HepG2 (cell line): ENCODE measurements around the gene TXNDC12. TPM values are rescaled to one million over a fixed set of nuclear protein-coding genes. Genes with fewer than 3 reads are reported as not detected.
A peak's percentile ranks its signal among the peaks of the same experiment; 100 is the strongest.

Experiments
- ATAC-seq: fragments of 200-7000 bp; cut with Tn5 transposase; 3 replicates; pipeline ENCODE4 v1.9.1; 2020; ENCODE audit warnings: mild to moderate bottlenecking, moderate library complexity
- BruUV-seq: library from RNA; stranded (reverse); fragments of 400-500 nt; replicated peaks from 2 replicates; lab custom pipeline; 2021; lab: Mats Ljungman, UMichigan
- CTCF ChIA-PET: fragments of 300-600 bp; formaldehyde crosslinking; extraction: SDS; loops from one replicate; lab custom pipeline; 2021; ENCODE audit warnings: low total read pairs, inconsistent platforms, low intra/inter-chr PET ratio; lab: Yijun Ruan, JAX
- POLR2A ChIA-PET: fragments of 350-600 bp; sonication (Branson Sonifier 250); formaldehyde crosslinking; loops from one replicate; lab custom pipeline; 2020; ENCODE audit warnings: antibody characterized with exemption, inconsistent platforms; lab: Yijun Ruan, JAX
- DNase-seq: peaks from one replicate; pipeline ENCODE4 v3.0.0-alpha.2; 2015; ENCODE audit warnings: low spot score
- FAIRE-seq: peaks from 3 replicates; lab custom pipeline; 2011; peaks lifted over from hg19 to GRCh38; lab: Jason Lieb, UNC
- H2AFZ ChIP-seq: one replicate; pipeline ENCODE4 v1.6.1; 2011; ENCODE audit warnings: low read length, inconsistent platforms
- H3K27ac ChIP-seq: fragments of 300-600 bp; 3 replicates; pipeline ENCODE4 v1.8.0; 2011; ENCODE audit warnings: mixed run types, mild to moderate bottlenecking, mixed read lengths, low read length, inconsistent platforms; ENCODE audit not compliant: insufficient read depth; ENCODE audit errors: extremely low read length
- H3K27me3 ChIP-seq, 2 experiments: fragments of 200-600 bp in 1 of 2; 2 replicates in 1 of 2; 3 replicates in 1 of 2; pipeline versions ENCODE4 v1.6.0 to v1.8.0; 2011; ENCODE audit warnings: low read length in 2 of 2, mild to moderate bottlenecking in 2 of 2, moderate library complexity in 2 of 2, inconsistent platforms in 1 of 2; ENCODE audit not compliant: insufficient read depth in 2 of 2, control insufficient read depth in 1 of 2
- H3K36me3 ChIP-seq, 2 experiments: fragments of 200-600 bp in 1 of 2; replicated peaks in 1 of 2; 2 replicates in 1 of 2; 3 replicates in 1 of 2; pipeline versions ENCODE4 v1.5.1 to v1.8.0; 2011; ENCODE audit warnings: low read length in 2 of 2, inconsistent platforms in 1 of 2; ENCODE audit not compliant: insufficient read depth in 2 of 2, control insufficient read depth in 1 of 2
- H3K4me1 ChIP-seq: 2 replicates; pipeline ENCODE4 v1.5.1; 2012; ENCODE audit warnings: low read length, inconsistent platforms; ENCODE audit not compliant: insufficient read depth
- H3K4me2 ChIP-seq: 2 replicates; pipeline ENCODE4 v1.6.0; 2011; ENCODE audit warnings: low read depth, low read length, inconsistent platforms
- H3K4me3 ChIP-seq, 3 experiments: fragments of 200-600 bp in 1 of 3; sonication (generic), shearing (Covaris generic) in 1 of 3; replicated peaks in 1 of 3; 2 replicates each; pipeline ENCODE4 v1.5.1; 2011 to 2016; ENCODE audit warnings: low read length in 3 of 3, inconsistent platforms in 2 of 3, low read depth in 2 of 3, mild to moderate bottlenecking in 2 of 3, control low read depth in 1 of 3, mixed read lengths in 1 of 3; ENCODE audit not compliant: insufficient read depth in 1 of 3
- H3K79me2 ChIP-seq: one replicate; pipeline ENCODE4 v1.6.1; 2011; ENCODE audit warnings: low read length, inconsistent platforms; ENCODE audit not compliant: insufficient read depth
- H3K9ac ChIP-seq: 2 replicates; pipeline ENCODE4 v1.6.0; 2011; ENCODE audit warnings: mild to moderate bottlenecking, low read depth, low read length, inconsistent platforms; ENCODE audit not compliant: insufficient read depth
- H3K9me3 ChIP-seq: 2 replicates; pipeline ENCODE4 v1.5.1; 2012; ENCODE audit warnings: mild to moderate bottlenecking, low read length
- H4K20me1 ChIP-seq: 2 replicates; pipeline ENCODE4 v1.6.0; 2011; ENCODE audit warnings: inconsistent platforms, mild to moderate bottlenecking, low read length, moderate library complexity; ENCODE audit not compliant: insufficient read depth
- DNMT1 ChIP-seq: sonication (generic); formaldehyde crosslinking; IDR thresholded peaks from 2 replicates; pipeline ENCODE4 v1.5.1; 2020; ENCODE audit warnings: mild to moderate bottlenecking, missing genetic modification reagents
- GABPB1 ChIP-seq: IDR thresholded peaks from 2 replicates; pipeline ENCODE4 v1.6.1; 2016; ENCODE audit warnings: mild to moderate bottlenecking, missing genetic modification reagents, moderate library complexity, missing compliant biosample characterization
- HOXA3 ChIP-seq: sonication (generic); formaldehyde crosslinking; IDR thresholded peaks from 2 replicates; pipeline ENCODE4 v1.5.0; 2020; ENCODE audit warnings: missing genetic modification reagents
- JUND ChIP-seq: sonication (generic); formaldehyde crosslinking; IDR thresholded peaks from 2 replicates; pipeline ENCODE4 v1.8.0; 2022; ENCODE audit warnings: mild to moderate bottlenecking, missing genetic modification reagents
- MLLT10 ChIP-seq: sonication (generic); formaldehyde crosslinking; IDR thresholded peaks from 2 replicates; pipeline ENCODE4 v1.4.0; 2020; ENCODE audit warnings: missing genetic modification reagents
- NCOA1 ChIP-seq: sonication (generic); formaldehyde crosslinking; IDR thresholded peaks from 2 replicates; pipeline ENCODE4 v1.9.0; 2021; ENCODE audit warnings: missing genetic modification reagents
- NRL ChIP-seq: sonication (generic); formaldehyde crosslinking; IDR thresholded peaks from 2 replicates; pipeline ENCODE4 v1.5.0; 2020; ENCODE audit warnings: missing genetic modification reagents, mild to moderate bottlenecking, moderate library complexity, borderline replicate concordance
- RBFOX2 ChIP-seq: fragments of 200-400 bp; formaldehyde crosslinking; IDR thresholded peaks from 2 replicates; pipeline ENCODE4 v1.6.1; 2017; ENCODE audit warnings: low read depth, mild to moderate bottlenecking, low read length
- SMYD3 ChIP-seq: sonication (generic); formaldehyde crosslinking; IDR thresholded peaks from 2 replicates; pipeline ENCODE4 v1.8.1; 2023; ENCODE audit warnings: mild to moderate bottlenecking, missing genetic modification reagents
- ZNF253 ChIP-seq: sonication (generic); formaldehyde crosslinking; IDR thresholded peaks from 2 replicates; pipeline ENCODE4 v1.8.0; 2022; ENCODE audit warnings: mild to moderate bottlenecking, missing genetic modification reagents, borderline replicate concordance
- ZNF766 ChIP-seq: sonication (generic); formaldehyde crosslinking; IDR thresholded peaks from 2 replicates; pipeline ENCODE4 v1.5.0; 2020; ENCODE audit warnings: missing genetic modification reagents, borderline replicate concordance
- WGBS: methylation state at CpG from one replicate; pipeline ENCODE4 v1.1.6; 2017; ENCODE audit warnings: low lambda C conversion rate; 5-methylcytosine and 5-hydroxymethylcytosine counted together
- in situ Hi-C: cut with HindIII; loops from 2 replicates; pipeline ENCODE4 v1.10.0; 2017; ENCODE audit warnings: low pct_unique_long_range_greater_than_20kb; ENCODE audit not compliant: extremely low pct_ligation_motif_present
- intact Hi-C: fragments of 100-400 bp; cut with micrococcal nuclease; formaldehyde crosslinking; loops from one replicate; pipeline ENCODE4 v1.10.0; 2022; ENCODE audit not compliant: unreplicated experiment
- polyA plus RNA-seq, 8 experiments: library from polyadenylated mRNA; depleted of rRNA in 3 of 8; stranded (reverse) in 7 of 8; unstranded in 1 of 8; fragments of >200 nt; fragmentation: Illumina TruSeq in 4 of 8; extraction: Trizol in 4 of 8; gene quantifications; 2 replicates each; pipeline versions ENCODE4 v1.2.1 to v1.2.3, GENCODE V29; 2011 to 2016; ENCODE audit warnings: low read depth in 4 of 8, missing spikeins in 1 of 8, mixed read lengths in 1 of 8; ENCODE audit not compliant: insufficient read depth in 1 of 8
- total RNA-seq, 5 experiments: library from RNA; depleted of rRNA; stranded (reverse); fragments of >200 nt; fragmentation: Illumina TruSeq; extraction: Trizol; gene quantifications; 2 replicates each; pipeline ENCODE4 v1.2.3, GENCODE V29; 2016; ENCODE audit warnings: low read depth in 1 of 5

Gene TXNDC12
- total and polyA plus RNA-seq, 2 of the 13 experiments (the other 11 are each of a cell fraction or from before 2014, with no cell fraction given): 65.6 to 67.2 TPM

DNA sequence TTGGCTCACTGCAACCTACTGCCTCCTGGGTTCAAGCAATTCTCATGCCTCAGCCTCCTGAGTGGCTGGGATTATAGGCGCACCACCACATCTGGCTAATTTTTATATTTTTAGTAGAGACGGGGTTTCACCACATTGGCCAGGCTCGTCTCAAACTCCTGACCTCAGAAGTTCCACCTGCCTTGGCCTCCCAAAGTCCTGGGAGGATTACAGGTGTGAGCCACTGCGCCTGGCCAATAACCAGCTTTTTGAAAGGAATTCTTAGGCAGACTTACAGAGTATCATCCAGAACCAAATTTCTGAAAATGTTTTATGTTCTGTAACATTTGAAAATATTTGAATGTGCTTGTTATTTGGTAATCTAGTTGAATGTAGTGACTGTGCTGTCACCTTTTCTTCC, 15.7 kb upstream of the TXNDC12 start:
- intact Hi-C loops: no loop called here
- ATAC-seq (no peak), DNase-seq (no peak), FAIRE-seq (no peak)
- CTCF ChIA-PET: no interaction called here
- Histone ChIP-seq H3K36me3 (peaks cover 7 to 46% of the 10 kb centered on the region in 2 experiments; a peak in 4 of 5 replicates), H3K9ac (no peak overlapping the region), H3K27me3 (no peaks in the 10 kb centered on the region), H3K4me2 (no peak overlapping the region), H3K4me3 (no peak overlapping the region), H4K20me1 (peaks cover 11% of the 10 kb centered on the region; the same call in 1 of the 2 replicates), H3K4me1 (peaks cover 8% of the 10 kb centered on the region), H3K27ac (no peak overlapping the region), H2AFZ (no peak overlapping the region), H3K79me2 (peaks cover 44% of the 10 kb centered on the region), H3K9me3 (no peaks in the 10 kb centered on the region)
- no TSS peak for BruUV-seq
- in situ Hi-C loops: no loop called here
- POLR2A ChIA-PET: interaction anchor here (1.4 to 2.7 kb wide), 2 partner anchors 10 kb away, joined by 4 to 12 read pairs; no protein-coding TSS in a partner anchor
- WGBS: 96% methylated on average over 4 of the region's 4 CpGs
- no peak for TF ChIP-seq MLLT10
- no peak for TF ChIP-seq HOXA3 (CRISPR knock-in tag)
- no peak for TF ChIP-seq SMYD3
- no peak for TF ChIP-seq NCOA1 (CRISPR knock-in tag)
- no peak for TF ChIP-seq JUND (CRISPR knock-in tag)
- TF ChIP-seq DNMT1 (CRISPR knock-in tag): no peak
- TF ChIP-seq ZNF766 (CRISPR knock-in tag): no peak
- TF ChIP-seq NRL (CRISPR knock-in tag): no peak
- no peak for TF ChIP-seq ZNF253
- TF ChIP-seq, all 625 proteins: peak for 0

DNA sequence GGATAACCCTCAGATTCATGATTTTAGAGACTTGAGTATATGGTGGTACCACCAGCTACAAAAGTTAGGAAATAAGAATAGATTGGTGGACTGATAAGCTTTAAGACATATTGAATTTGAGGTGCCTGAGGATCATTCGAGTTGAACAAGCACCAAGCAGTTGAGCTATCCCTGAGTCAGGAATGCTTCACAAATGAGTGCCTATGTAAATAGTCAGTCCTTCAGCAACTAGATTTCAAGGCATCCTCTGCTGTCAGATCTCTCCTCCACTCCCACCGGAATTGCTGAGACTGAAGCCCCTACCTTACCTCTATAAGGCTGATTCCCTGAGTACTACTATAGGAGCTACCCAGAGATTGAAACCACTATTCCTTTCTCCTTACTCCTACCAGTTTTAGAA, 8.2 kb upstream of the TXNDC12 start:
- no peak for DNase-seq
- in situ Hi-C loops: no loop called here

More for the DNA sequence above, 8.2 kb upstream of the TXNDC12 start:
- no peak overlapping the region for H3K9ac ChIP-seq
- ChIA-PET CTCF (no interaction called here), POLR2A (interaction anchor here (0.7 to 1.6 kb wide), 3 partner anchors 8 to 17 kb away, joined by 3 to 4 read pairs (median 4); partner anchors contain the start of gene TXNDC12)
- no peak overlapping the region for H3K4me3 ChIP-seq
- H2AFZ ChIP-seq: no peak overlapping the region
- no peaks in the 10 kb centered on the region for H3K9me3 ChIP-seq
- intact Hi-C loops: no loop called here
- peaks cover 57% of the 10 kb centered on the region for H3K79me2 ChIP-seq
- H3K4me1 ChIP-seq: peaks cover 34% of the 10 kb centered on the region
- BruUV-seq: no TSS peak
- no peaks in the 10 kb centered on the region for H3K27me3 ChIP-seq
- 94% methylated on average over 2 of the region's 2 CpGs for WGBS
- TF ChIP-seq GABPB1 (CRISPR knock-in tag) (no peak), RBFOX2 (peak; percentile 71)
- TF ChIP-seq, all 625 proteins: peak for 1
- FAIRE-seq (no peak), ATAC-seq (no peak)
- Histone ChIP-seq H3K27ac (no peak overlapping the region), H3K36me3 (peaks cover 17 to 66% of the 10 kb centered on the region in 2 experiments), H3K4me2 (no peak overlapping the region), H4K20me1 (peaks cover 36% of the 10 kb centered on the region)
